ENCODE results near the gene UBE2E2.

The UBE2E2 gene

DNA sequence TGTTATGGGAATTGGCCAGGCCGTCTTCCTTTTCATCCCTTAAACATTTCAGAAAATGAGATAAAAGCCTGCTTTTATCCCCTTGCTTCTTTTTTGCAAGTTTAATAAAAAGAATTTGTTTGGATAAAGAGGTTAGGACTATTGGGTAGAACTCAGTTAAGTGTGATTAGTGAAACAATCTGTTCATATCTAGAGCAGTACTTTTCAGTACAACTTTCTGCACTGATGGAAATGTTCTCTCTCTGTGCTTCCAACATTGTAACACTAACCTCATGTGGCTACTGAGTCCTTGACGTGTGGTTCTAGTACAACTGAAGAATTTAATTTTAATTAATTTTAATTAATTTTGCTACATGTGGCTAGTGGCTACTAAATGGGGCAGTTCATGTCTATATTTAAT lies 246.9 kb downstream of the UBE2E2 start:
- no peak for DNase-seq

DNA sequence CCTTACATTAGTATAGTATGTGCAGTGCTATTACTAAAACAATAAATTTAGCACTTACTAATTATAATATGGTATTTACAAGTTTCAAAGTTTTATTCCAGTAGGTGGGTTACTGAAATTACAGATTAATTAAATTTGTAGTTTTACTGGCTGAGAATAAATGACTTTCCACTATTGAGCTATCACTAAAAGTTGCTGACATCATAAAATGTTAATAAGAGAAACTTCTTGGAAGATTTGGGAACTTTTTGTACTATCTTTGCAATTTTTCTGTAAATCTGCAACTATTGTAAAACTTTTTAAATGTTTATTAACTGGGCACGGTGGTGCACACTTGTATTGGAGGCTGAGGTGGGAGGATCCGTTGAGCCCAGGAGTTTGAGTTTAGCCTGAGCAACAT lies 247.7 kb downstream of the UBE2E2 start:
- DNase-seq: no peak

DNA sequence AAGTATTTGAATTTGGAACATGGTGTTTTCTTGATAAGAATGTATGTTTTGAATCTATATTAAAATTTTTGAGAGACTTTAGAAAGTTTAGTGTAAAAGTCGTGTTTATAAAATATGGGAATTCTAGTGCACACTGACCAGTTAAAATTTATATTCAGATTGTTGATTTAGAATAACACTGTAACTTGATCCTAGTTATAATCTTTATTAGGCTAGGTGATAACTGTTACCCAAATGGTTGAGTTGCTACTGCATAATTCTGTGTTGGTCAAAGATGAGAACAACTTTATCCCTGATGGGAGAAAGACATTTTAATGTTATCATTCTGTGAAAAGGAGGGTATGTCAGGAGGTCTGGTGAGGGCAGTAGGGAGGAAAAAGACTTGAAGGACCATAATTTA lies 249.3 kb downstream of the UBE2E2 start:
- no peak for DNase-seq

DNA sequence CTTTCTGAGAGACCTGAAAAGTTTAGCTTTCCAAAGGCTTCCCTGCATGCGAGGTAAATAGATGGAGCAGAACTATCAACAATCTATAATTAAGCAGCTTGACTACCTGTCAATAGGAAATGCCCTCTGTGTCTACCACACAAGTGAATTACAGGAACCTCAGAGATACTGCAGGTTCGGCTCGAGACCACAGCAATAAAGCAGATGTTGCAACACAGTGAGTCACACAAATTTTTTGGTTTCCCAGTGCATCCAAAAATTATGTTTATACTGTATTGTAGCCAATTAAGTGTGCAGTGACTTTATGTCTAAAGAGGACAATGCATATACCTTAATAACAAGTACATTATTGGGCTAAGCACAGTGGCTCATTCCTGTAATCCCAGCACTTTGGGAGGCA lies 252.0 kb downstream of the UBE2E2 start:
- DNase-seq: no peak

DNA sequence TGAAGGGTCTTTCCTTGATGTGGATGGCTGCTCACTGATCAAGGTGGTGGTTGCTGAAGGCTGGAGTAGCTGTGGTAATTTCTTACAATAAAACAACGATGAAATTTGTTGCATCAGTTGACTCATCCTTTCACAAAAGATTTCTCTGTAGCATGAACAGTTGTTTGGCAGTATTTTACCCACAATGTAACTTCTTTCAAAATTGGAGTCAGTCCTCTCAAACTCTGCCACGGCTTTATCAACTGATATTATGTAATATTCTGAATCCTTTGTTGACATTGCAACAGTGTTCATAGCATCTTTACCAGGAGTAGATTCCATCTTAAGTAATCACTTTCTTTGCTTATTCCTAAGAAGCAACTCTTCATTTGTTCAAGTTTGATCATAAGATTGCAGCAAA lies 252.6 kb downstream of the UBE2E2 start:
- no peak for DNase-seq

DNA sequence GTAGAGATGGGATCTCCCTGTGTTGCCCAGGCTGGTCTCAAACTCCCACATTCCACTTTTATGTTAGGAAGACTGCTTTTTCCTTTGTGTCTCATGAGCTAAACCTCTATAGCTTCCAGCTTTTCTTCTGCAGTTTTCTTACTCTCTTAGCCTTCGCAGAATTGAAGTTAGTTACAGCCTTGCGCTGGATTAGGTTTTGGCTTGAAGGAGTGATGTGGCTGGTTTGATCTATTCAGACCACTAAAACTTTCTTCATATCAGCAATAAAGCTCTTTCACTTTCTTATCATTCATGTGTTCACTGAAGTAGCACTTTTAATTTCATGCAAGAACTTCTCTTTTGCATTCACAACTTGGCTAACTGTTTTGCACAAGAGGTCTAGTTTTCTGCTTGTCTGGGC lies 254.6 kb downstream of the UBE2E2 start:
- no peak for DNase-seq

DNA sequence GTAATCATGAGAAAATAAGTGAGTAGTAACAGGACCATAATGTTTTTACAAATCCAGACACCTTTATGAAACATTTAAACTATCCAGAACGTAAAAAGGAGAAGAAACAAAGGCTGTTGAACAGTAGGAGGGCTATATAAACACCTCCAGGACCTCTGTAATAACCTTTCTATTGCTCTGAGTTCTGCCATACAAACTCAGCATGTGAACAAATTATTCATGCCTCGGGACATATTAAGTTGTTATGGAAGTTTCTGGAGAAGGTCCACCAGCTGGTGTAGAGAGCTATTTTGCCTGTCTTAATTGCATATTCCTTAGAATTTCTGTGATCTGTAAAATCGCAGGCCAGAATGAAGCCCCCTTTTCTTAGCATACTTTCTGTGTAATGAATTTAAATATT lies 256.3 kb downstream of the UBE2E2 start:
- DNase-seq: no peak

DNA sequence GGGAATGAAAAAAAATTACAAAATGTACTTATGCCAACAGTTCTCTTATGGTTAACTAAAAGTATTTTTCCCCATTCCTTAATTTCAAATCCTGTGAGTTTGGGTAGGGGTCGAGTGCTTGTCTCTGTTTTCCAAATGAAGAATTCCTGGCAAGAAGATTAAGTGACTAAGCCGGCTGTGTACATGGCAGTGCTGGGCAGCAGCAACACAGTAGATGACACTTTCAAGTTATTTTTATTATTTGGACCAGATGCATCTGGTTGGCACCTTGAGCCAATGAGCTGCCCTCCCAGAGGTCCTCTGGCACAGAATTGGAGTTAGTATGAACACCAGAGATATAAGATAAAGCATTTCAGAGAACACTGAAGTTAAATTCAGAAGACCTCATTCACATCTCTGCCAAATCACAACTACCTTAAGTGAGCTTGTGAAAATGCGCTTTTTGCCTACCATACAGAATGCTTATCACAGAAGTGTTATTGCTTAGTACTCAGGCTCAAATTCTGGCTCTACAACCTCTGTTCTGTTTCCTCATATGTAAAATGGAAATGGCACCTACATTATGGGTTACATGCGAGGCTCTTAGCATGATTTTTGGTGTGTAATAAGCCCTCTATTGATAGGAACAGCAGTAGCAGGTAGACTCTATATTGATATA lies 256.9 kb downstream of the UBE2E2 start:
- DNase-seq: peak; percentile 24

DNA sequence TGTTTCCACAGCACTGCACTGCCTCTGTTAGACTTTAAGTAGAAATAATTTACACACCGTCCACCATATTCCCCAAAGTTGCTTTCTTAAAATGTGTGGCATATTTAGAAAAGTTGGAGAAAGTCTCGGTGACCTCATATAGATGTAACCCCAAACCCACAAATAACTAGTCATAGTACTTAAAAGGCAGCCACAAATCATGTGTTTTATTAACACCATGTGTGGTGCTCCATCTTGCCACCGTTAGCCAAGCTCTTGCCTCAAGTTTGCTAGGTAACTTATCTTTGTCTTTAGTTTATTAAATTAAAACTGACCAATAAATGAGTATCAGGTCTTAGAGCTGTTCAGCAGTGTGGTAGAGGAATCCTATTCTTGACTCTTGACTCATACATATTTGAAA lies 257.9 kb downstream of the UBE2E2 start:
- DNase-seq: no peak

DNA sequence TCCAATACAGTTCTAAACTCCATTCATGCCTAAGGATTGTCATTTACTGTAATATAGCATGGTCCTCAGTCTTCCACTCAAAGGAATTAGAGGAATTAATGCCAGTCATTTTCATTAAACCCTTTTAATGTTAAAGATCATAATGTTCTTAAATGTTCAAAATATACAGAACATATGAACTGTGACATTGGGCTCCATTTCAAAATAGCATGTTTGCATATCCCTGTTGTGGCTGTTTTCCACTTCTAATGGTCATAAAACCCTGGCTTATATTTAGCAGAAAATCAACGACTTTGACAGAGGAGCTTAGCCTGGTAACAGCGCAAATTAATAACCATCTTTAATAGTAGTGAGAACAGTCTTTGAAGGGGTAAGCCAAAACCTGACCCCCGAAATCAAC lies 260.7 kb downstream of the UBE2E2 start:
- DNase-seq: no peak

DNA sequence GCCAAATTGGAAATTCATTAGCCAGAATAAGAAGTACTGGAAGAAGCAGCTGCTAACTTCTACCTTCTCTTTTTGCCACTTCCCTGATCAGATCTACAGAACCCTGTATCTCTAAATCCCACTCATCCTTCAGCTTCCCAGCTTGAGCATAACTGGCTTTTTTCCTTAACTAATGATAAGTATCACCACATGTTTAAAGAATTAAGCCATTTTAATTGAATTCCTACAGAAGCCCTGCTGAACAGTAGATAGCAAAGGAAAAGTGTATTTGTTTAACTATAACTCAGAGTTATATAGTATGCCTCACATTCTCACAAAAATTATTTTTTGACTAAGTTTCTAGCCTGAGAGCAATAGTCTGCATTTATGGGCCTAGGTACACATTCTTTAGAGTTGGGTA lies 262.4 kb downstream of the UBE2E2 start:
- DNase-seq: no peak

DNA sequence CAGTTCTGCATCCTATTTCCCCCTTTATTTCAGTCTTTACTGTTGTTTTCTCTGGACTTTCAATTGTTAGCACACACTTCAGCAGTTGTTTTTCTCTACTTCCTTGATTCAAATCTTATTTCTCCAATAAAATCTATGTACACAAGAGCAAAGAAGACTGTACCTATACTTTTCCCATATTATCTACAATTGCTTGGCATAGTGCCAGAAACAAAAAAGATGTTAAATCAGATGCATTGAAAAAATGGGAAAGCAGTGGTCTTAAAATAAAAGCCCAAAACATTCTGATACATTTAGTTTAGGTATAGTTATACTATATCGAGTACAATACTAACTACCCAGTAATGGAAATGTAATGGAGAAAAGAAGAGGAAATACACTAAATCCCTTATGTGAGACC lies 265.1 kb downstream of the UBE2E2 start:
- DNase-seq: no peak

DNA sequence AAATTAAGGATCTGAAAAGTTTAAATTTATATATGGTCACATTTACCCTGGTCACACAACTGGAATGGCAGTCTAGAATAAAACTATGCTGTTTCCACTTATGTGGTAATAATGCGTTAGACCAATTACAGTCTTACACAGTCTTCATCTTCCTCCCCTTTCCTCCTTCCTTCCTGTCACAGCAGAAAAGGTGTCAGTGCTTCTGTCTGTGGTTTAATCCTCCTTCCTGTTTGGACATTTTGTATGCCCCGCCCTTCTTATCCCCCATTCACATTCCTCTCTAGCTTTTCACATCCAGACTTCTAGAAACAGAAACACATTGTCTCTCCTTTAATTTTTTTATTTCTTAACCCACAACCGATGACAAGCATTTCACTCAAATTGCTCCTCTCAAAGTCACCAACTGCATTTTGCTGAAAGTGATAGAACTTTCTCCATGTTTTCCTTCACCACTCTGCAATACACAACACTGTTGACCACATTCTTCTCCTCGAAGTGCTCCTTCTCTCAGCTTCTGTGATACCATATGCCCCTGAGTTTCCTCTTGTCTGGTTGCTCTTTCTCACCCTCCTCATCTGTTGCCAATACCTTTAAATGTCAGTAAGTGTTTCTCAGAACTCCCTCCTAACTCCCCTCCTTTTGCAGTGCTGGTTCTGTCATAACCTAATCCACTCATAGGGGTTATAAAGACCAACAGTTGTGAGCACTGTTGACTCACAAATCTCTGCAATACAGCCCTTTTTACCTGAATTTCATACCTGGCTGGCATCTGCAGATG lies 271.6 kb downstream of the UBE2E2 start:
- no peak for DNase-seq

DNA sequence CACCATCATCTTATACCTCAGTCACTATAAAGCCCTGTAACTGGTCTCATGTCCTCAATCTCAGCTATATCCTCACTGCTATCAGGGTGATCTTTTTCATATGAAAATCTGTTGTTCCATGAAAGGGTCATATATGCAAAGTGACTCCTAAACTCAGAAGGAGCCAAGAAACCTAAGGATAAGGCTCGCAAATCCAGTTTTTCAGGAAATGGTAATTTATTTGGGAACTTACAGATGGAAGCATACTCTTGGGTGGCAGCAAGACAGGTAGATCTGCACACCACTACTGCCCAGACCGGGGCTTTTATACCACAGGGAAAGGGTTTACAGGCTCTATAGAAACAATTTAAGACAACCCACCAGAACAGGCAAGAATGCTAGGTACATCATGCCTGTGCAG lies 272.3 kb downstream of the UBE2E2 start:
- DNase-seq: no peak

DNA sequence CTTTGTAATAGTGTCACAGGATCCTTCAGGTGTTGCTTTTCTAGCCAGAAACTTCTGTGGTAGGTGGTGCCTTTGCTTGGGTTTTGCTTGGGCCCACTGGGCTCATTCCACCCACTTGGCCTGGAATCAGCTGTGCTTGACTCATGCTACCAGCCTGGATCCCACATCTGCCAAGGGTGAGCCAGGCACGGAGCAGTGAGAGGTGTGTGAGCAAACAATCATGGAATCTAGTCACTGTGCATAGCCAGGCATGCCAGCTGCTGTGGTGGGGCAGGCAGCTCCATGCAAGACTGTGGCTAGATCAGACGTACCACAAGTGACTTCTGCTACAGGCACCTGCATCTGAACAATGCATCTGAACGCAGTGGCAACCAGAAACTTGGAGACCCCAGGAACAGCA lies 275.9 kb downstream of the UBE2E2 start:
- DNase-seq: no peak

DNA sequence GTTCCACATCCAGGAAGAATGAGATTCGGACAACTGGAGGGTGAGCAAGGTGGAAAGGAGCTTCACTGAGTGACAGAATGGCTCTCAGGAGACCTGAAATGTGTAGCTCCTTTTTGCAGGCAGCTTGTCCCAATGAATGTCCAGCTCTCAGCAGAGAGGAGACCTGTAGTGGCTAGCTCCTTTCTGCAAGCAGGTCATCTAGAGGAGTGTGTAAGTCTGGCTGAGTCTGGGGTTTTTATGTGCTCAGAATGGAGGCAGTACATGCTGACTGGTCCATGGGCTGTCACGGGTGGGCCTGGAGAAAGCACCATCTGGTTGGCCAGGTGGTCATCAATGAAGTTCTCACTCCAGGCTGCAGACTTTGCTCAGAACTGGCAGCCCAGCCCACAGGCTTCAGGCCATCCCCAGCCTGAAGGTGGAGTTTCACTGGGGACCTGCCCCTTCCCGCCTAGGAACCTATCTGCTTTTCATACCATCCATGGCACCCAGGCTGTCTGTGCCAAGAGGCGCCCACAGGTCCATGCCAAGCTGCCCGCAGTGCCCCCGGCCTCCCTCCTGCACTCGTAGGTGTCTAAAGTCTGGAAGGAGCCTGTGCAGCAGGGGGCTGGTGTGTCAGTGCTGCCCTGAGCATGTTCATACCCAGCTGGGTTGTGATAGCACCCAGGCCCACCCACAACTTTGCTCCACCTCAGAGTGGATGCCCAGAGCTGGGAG lies 276.6 kb downstream of the UBE2E2 start:
- DNase-seq: no peak

DNA sequence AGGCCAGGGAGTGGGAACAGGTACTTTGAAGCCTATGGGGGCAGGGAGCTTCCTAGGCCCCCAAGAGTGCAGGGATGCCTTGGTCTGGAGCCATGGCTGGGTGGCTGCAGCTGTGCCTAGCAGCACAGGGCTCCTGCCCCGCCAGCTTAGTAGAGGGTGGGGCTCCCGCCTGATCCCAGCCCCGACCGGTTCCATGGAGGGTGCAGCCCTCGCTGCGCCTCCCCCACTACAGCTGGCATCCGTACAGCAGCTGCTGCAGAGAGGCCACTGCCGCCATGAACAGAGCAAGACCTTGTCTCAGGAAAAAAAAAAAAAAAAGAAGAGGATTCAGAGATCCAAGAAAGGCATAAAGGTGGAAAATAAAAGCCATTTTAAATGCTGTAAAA lies 277.2 kb downstream of the UBE2E2 start:
- no peak for DNase-seq

DNA sequence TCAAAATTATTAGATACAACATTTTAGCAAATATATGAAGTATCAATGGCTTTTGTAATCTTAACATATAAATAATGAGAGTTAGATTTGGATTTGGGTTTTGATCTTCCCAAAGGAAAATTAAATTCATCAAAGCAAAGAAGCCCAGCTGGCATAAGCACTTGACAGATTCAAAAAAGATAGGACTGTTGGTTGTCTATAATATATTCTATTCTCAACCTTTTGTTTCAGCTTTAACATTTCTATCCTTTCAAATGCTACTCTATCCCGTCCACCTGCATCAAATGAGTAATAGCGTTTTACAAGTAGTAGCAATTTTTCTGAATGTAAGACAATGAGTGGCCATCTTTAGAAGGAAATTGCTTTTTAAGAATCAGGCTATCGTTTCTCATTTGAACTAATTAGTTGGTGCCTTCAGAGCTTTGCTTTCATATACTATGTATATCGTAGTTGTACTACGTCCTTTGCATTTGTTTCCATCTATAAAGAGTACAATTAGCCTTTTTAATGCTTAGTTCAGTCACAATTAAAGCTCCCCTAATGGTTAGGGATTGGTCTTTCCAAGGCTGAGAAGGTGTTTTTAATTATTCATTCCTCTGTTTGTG lies 278.0 kb downstream of the UBE2E2 start:
- no peak for DNase-seq

DNA sequence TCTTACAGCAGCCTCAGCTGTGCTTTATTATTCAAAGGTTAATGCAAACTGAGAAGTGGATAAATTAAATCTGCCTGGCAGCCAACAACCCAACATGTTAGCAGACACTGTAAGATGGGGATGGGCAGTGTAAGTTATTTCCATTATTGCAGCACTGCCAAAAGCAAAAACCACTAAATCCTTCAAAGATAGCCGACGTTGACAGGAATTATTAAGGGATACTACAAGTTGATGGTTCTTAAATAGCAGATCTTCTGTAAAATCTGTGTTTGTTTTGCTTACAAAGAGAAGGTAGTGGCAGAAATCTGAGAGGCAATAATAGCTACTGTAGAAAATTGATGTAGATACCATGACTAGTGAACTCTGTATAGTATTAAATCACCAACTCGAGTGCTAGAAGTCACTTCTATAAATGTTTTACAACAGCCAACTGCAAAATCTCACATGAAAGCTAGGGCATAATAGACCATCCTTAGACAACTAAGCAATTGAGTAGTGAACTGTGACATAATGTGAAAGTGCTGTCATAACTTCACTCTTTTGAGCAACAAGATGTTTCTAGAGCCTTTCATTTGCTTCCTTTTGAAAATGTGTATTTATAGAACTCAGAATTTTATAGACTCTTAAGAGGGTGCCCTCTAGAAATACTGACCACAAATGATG lies 278.6 kb downstream of the UBE2E2 start:
- no peak for DNase-seq

DNA sequence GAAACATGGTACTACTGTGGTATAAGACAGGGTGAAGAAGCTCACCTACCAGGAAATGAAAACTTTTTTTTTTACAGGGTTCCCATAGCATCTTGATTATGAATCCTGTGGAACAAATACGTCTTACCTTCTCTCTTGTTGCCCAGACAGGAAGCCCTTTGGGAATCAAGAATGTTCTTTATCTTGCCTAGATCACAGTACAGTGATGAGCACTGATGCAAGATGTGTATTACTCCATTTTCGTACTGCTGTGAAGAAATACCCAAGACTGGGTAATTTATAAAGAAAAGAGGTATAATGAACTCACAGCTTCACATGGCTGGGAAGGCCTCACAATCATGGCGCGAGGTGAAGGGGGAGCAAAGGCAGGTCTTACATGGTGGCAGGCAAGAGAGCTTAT lies 281.3 kb downstream of the UBE2E2 start:
- no peak for DNase-seq

DNA sequence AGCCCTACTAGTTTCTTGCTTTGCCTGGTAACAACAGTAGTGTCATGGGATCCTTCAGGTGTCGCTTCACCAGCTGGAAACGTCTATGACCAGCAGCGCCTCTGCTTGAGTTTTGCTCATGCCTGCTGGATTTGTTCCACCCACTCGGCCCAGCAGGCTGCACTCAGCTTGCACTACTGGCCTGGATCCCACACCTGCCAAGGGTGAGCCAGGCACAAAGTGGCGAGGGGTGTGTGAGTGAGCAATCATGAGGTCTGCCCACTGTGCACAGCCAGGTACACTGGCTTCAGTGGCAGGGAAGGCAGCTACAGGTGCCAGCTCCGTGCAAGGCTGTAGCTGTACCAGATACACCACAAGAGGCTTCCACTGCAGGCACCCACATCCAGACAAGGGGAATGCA lies 282.8 kb downstream of the UBE2E2 start:
- DNase-seq: no peak

DNA sequence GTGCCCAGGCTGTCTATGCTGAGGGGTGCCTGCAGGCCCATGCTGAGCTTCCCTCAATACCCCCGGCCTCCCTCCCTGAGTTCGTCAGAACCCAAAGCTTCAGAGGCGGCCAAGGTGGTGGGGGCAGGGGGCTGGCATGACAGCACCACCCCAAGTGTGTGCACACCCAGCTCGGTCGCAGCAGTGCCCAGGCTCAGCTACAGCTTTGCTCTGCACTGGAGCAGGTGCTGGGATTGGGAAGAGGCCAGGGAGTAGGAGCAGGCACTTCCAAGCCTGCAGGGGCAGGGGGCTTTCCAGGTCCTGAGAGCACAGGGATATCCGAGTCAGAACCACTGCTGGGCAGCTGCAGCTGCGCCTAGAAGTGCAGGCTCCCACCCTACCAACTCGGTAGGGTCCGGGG lies 283.9 kb downstream of the UBE2E2 start:
- no peak for DNase-seq

DNA sequence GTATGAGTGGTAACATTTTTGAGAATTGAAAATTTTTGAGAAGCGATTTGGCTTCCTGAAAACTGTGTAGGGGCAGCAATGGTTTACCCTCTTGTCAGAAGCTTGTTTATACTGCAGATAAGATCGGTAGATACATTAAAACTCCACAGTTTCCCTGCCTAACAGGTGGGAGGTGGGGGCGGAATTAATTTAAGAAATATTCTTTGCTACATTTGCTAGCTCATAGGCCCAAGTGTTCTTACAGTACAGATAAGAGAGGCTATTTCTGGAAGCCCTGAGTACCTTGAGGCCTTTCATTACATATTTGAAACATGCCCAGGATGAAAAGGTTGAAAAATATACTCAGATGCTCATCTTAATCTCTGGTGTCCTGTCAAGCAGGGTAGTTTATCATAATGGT lies 285.5 kb downstream of the UBE2E2 start:
- no peak for DNase-seq
